HG02571 (cell line): Measurements from ENCODE around the gene SLC22A12.

ENCODE experiments used
- ATAC-seq: cut with Tn5 transposase; IDR thresholded peaks from one replicate; pipeline ENCODE4 v1.9.1; 2021; ENCODE audit warnings: mild to moderate bottlenecking, moderate library complexity; ENCODE audit not compliant: unreplicated experiment

The SLC22A12 gene

DNA sequence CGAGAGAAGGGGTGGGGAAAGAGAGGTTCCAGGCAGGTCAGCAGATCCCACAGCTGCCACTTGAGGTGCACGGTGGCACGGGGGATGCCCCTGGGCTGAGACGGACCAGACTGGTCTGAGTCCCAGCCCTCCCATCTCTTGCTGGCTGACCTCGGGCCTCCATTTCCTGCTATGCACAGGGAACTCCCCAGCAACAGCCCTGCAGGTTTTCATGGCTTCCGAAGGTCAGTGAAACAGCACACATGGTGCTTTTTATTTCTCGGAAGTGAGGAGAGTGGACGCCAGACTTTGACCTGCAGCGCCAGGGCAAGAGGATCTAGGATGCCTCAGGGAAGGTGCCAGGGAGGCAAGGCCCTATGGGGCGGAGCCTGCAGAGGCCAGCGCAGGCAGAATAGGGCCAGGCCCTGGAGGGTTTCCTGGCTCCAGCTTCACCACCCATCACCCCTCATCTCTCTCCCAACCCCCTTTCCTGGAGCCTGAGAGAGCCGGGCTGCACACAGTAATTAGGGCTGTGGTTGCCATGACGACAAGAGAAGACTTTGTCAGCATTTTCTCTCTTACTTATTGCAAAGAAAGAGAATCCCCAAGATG, 29.5 kb downstream of the SLC22A12 start:
- no peak for ATAC-seq

GRCh38 chr11:64621283-64622019, 30.4 kb downstream of the SLC22A12 start:
- no peak for ATAC-seq

GRCh38 chr11:64622681-64623080, 31.7 kb downstream of the SLC22A12 start:
- no peak for ATAC-seq

- no peak for ATAC-seq
Observed at GRCh38 chr11:64624883-64625481, 34.0 kb downstream of the SLC22A12 start.

DNA sequence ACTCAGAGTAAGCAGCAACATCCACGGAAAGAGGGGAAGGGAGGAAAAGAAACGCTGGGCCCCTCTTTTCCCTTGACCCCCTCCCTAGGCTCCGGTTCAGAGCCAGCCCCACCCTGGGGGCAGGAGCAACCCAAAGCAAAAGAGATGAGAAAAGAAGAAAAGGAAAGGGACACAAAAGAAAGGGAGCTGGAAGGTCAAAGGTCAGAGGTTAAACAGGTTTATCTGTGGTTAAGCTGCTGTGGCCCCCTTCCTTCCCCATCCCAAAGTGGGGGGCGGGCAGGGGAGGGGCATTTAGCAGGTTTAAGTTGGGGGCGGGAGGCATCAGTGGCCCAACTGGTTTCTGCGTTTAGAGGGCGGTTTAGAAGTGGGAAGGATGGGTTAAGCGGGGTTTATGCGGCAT, 35.6 kb downstream of the SLC22A12 start:
- ATAC-seq, result no peak

- no peak for ATAC-seq
Observed at GRCh38 chr11:64627371-64627770, 36.4 kb downstream of the SLC22A12 start.

DNA sequence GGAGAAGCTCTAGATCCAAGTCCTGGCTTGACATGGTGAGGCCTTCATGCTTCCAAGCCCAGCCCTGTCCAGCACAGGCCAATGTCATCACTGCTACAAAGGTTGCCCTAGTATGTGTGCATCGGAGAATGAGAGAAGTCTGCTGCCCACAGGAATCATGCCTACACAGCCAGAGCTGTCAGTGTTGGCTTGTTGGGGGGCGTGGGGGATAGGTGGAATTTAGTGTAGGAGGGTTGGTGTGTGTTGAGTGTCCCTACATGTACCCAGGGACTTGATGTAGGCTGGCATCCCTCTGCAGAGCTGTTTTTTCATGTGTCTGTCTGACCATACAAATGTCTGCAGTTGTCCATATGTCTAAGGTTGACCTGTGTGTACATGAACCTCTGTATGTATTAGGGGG, 37.6 kb downstream of the SLC22A12 start:
- no peak for ATAC-seq

GRCh38 chr11:64629103-64629502, 38.1 kb downstream of the SLC22A12 start:
- ATAC-seq, result no peak

DNA sequence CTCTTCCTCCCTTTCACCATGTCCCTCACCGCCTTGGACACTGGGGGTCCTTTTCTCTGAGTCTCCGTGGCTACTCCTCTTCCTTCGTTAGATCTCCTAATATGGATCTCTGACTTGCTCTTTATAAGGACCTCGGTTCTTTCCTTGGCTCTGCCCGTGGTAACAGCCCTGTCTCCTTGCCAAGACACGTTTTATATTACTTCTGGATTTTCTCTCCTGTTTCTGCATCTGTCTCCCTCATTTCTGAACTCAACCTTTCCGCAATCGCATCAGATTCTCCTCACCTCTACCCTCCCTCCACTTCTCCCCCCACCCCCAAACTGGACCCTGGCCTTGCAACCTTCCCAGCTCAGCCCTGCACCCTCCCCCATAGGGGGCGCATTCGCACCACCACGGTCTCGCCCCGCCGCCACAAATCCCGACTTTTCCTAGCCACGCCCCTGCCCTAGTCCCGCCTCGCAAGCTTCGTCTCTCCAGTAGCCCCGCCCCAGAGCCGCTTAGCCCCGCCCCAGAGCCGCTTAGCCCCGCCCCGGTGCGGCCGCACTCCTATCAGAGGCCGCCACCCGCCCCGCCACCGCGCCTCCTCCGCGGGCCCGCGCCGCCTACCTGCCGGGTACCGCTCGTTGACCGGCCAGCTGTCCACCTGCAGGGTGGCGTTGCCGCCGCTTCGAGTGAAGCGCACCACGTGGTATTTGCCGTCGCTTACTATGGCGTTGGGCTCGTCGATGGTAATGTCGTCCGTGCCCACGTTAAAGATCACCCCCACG, 39.0 kb downstream of the SLC22A12 start:
- no peak for ATAC-seq

GRCh38 chr11:64631675-64632074, 40.7 kb downstream of the SLC22A12 start:
- ATAC-seq, result no peak

- no peak for ATAC-seq
Observed at GRCh38 chr11:64632237-64632636, 41.2 kb downstream of the SLC22A12 start.

DNA sequence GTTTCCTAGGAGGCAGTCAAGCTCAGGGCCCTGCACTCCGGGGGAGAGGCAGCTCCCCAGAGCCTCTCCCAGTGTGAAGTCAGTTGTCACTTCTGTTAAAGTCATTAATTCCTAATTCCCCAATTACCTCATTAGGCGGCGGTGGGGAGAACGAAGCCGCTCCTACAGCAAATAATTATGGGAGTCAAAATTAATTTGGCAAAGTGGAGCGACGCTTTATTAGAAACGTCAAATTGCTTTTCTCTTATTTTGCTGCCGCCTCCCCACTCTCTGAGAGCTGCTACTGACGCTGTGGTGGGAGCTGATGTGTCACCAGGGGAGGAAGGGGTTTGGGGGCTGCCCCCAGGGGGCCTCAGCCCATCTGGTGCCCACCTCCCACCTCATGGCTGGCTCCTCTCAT, 41.6 kb downstream of the SLC22A12 start:
- no peak for ATAC-seq

DNA sequence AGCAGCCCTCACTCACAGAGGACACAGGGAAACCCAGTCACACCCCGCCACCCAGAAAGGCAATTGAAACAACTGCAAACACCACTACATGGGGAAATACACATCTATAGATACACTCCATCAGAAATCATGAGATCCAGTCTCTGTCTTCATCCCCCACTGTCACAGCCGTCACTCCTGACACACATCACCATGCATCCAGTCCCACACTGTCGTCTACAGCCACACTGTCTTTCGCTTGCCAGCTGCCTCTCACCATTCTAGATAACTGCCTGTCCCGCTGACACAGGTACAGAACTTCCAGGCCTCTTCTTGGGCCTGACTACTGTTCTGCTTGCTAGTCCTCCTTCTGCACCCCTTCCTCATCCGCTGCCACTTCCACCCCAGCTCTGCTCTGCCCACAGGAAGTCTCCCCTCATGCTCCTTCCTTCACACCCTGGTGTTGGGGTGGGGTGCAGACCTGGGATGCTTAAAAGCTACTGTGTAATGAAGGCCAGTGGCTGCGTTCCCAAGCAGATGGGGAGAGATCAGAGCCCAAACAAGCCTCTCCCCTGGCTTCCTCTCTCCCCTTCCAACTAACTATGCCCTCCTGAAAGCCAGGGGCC, 42.6 kb downstream of the SLC22A12 start:
- ATAC-seq, result no peak

DNA sequence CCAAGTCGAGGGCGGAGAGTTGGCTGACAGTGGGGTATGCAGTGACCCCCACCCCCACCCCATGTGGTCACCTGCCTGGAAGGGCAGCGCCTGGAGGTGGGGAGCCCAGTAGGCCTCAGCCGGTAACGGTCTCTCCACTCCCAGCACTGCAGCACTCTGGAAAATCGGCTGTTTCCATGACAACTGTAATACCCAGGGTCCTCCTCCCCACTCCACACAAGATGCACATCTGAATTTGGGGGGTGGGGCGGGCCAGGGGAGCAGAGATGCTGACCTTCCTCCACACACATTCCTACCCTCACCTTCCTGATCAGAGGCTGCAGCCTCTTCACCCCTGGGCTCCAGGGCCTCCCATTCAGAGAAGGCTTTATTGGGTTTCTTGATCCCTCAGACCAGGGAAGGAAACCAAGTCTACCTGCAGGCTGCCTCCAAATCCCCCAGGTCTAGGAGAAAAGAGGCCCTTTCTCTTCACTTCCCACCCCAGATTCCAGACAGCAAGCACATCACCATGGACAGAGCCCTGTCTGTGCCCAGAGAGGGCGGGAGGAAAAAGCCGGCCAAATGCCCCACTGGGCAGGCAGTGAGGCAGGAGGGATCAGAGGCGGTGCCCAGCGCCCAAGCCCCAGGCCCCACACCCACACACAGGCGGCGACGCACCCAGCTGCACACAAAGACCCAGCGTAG, 46.5 kb downstream of the SLC22A12 start:
- no peak for ATAC-seq

GRCh38 chr11:64638018-64638665, 47.1 kb downstream of the SLC22A12 start:
- no peak for ATAC-seq

DNA sequence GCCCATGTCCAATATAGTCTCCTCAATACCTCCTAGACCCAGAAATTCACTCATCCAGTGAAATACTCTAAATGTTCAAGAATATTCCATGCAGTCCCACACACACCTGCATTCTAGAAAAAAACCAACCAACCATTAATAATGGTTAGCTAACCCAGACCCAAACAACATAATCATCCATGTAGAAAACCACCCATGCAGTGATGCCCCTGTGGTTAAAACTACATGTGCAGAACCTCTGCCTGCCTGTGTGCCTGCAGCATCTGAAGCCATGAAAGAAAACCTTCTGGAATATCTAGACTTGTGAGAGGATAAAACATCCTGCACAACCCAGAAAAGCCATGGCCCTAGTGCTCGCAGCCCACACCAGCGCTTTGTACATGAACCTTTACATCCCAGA, 47.8 kb downstream of the SLC22A12 start:
- ATAC-seq, result no peak

DNA sequence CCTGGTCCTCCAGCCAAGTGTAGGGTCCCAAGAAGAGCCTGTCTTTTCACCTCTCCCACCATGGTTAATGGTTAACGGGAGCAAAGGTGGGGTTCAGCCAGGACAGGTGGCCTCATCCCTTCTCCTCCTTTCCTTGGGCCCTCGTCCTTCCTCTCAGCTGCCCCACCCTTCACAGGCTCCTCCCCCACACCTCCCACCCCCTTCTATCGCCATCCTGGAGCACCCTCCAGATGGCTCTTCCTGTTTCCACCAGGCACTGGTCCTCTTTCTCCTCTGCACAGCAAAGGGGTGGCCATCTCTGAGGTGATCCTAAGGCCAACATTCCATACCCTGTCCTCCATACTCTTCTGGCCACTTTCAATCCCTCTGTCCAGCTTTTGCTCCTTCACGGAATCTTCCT, 48.9 kb downstream of the SLC22A12 start:
- no peak for ATAC-seq

GRCh38 chr11:64641596-64642417, 50.8 kb downstream of the SLC22A12 start:
- ATAC-seq, result no peak

DNA sequence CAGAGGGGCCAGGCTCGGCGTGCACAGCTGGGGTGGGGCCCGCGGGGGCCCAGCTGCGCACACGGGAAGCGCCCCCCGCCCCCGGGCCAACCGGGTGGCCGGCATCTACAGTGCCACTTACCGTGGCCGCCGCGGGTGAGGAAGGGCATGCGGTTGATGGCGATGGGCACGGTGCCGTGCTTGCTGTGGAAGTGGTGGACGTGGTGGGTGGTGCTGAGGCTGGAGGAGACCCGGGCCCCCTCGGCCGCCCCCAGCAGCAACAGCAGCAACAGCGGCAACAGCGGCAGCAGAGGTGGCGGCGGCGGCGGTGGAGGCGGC, 51.4 kb downstream of the SLC22A12 start:
- no peak for ATAC-seq

GRCh38 chr11:64642871-64643255, 51.8 kb downstream of the SLC22A12 start:
- ATAC-seq, result no peak
